Dermis blood vessel endothelial cell (primary cell): ENCODE results near the gene SPATS2L. TPM values are rescaled to one million over a fixed set of nuclear protein-coding genes. Genes with fewer than 3 reads are reported as not detected.
A peak's percentile ranks its signal among the peaks of the same experiment; 100 is the strongest.

Experiments used
- DNase-seq: peaks from one replicate; pipeline ENCODE4 v3.0.0; 2010
- total RNA-seq: library from RNA; depleted of rRNA; stranded (reverse); fragments of >200 nt; gene quantifications from 2 replicates; pipeline ENCODE4 v1.2.3, GENCODE V29; 2014

SPATS2L gene
- total RNA-seq, 1 donor from 2014 or later: 21.3 TPM

DNA sequence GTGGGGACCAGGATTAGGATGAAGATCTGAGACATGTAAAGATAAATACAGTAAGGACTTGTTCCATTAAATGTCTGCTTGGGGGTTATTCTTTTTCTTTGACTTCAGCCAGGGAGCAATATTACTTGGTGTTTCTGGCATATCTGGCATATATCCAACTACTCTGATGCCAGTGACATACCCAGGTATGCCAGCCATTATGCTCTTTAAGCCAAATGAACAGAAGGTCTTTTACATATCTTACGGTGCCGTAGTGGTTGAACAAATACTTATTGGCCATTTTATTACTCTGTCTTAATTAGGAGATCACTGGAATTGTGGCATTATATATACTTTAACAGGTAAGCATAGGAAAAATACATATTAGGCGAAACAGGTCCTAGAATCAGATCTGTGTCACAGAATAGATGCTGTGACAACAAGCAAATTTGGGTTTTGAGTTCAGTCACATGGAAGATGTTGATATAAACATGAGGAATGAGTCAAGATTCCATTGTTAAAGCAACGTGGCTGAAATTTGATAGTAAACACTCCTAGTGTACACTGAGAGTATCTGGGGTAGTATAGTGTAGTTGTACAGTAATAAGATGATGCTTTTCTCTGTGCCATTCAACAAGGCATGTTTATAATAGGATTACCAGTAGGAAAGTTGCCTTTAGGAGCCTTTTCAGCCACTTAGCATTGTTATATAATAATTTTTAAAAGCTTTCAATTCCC, 140.8 kb downstream of the SPATS2L start:
- DNase-seq: no peak

DNA sequence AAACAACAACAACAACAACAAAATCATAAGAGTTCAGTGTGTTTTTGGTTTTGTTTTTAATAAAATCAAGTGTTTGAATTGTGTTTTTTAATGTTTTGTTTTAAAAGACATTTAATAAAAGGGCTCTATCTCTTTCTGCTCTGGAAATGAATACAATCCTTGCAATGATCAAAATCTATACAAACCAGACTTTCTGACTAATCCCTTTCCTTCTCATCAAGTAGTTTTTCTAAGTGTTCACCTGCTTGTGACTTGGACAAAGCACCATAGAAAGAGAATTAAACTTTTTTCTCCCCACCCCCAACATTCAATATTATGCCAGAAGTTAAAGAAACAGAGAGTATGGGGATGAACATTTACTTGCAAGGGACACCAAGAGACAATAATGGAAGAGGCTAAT, 142.0 kb downstream of the SPATS2L start:
- DNase-seq: no peak

DNA sequence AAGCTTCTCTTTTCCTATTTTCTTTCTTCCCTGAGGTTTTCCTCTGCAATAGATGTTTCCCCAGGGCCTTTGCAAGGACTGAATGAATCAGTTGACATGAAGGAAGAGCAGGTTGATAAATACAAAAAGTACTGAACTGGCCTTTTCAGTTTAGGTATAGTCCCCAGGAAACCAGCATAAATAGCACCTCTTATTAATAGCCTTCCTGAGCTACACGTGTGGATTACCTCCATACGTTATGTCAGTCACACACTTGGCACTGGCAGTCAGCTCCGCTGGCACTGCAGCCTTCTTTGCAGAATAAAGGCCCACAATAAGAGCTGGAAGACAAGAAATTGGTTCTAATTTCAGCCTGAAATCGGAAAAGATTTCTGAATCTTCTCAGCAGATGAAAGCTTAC, 142.7 kb downstream of the SPATS2L start:
- no peak for DNase-seq

- no peak for DNase-seq
Measured at GRCh38 chr2:200450288-200450687, 143.8 kb downstream of the SPATS2L start.

- no peak for DNase-seq
Measured at GRCh38 chr2:200451511-200451910, 145.0 kb downstream of the SPATS2L start.

GRCh38 chr2:200452377-200452776, 145.9 kb downstream of the SPATS2L start:
- no peak for DNase-seq

- DNase-seq: no peak
Measured at GRCh38 chr2:200453142-200453852, 146.8 kb downstream of the SPATS2L start.

- no peak for DNase-seq
Measured at GRCh38 chr2:200453853-200454534, 147.5 kb downstream of the SPATS2L start.

DNA sequence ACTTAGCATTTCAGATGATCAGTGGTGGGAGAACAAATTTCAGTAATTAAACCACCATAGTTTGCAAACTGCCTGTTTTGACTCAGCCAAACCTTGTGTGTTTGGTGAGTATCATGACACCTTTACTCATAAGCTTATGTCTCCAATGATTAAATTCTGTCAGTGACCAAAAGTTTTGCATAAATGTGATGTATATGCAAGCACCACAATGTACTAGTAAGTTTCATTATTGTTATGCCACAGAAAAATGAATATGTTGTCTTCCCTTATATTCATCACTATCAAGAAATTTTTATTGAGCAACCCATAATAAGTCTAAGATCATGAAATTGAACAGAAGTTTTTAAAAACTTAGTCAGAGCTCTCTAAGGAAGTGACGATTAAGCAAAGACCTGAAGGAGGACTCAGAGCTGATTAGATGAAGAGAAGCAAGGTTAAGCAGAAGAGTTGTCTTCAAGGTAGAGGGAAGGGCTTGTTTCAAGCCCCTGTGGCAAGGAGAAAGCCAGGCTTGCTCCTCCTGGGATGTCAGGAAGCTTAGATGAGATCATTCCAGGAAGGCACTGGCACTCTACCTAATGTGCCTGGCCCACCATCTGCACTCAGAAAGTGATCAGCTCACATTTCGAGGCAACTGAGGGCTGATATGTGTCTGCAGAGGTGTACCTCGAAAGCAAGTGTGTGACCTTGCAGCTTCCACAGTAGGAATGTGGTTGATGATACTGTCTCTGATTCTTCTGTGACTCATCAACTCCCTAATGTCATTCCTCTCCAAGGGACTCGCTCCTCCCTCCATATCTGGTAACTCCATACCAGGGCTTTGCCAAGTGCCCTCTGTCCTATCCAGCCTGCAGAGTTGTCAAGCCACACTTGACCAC, 148.7 kb downstream of the SPATS2L start:
- DNase-seq: peak; percentile 7

DNA sequence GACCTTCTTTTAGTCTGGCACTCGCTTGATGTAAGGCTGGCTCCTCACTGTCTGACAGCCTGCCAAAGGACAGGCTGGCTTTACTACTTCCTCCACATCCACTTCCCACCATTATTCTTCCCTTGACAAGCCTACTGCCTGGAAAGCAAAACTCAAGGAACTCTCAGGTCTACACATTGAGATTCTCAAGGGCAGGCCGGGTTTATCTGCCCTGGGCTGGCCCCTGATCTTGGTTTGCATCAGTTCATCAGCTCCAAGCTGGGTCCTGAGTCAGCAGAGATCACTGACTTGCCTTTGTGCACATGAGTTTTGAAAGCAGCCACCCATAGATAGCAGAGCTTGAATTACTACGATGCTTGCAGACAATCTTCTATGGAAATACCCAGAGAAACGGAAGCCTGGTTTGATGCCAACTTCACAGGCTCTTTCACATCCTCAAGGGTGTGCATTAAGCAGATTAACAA, 149.5 kb downstream of the SPATS2L start:
- peak; percentile 15 for DNase-seq

DNA sequence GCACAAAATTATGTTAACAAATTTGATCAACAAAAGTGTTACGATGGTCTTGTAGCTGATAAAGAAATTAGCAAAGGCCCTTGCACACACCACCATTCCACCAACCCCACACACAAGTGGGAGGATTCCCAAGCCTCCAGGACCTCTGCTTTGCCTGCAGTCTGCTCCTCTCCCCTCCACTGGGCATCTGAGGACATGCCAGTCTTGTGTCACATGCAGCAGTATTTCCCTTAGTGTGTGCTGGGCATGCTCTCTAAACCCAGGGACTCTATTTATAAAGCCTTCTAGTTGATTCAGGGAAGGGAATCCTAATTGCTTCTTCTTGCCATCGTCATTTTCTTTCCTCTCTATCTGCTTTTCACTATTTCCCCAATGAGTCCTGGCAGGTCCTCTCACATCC, 150.1 kb downstream of the SPATS2L start:
- no peak for DNase-seq

GRCh38 chr2:200459101-200459500, 152.6 kb downstream of the SPATS2L start:
- no peak for DNase-seq

GRCh38 chr2:200461846-200462710, 155.6 kb downstream of the SPATS2L start:
- no peak for DNase-seq

GRCh38 chr2:200463452-200463851, 157.0 kb downstream of the SPATS2L start:
- no peak for DNase-seq

DNA sequence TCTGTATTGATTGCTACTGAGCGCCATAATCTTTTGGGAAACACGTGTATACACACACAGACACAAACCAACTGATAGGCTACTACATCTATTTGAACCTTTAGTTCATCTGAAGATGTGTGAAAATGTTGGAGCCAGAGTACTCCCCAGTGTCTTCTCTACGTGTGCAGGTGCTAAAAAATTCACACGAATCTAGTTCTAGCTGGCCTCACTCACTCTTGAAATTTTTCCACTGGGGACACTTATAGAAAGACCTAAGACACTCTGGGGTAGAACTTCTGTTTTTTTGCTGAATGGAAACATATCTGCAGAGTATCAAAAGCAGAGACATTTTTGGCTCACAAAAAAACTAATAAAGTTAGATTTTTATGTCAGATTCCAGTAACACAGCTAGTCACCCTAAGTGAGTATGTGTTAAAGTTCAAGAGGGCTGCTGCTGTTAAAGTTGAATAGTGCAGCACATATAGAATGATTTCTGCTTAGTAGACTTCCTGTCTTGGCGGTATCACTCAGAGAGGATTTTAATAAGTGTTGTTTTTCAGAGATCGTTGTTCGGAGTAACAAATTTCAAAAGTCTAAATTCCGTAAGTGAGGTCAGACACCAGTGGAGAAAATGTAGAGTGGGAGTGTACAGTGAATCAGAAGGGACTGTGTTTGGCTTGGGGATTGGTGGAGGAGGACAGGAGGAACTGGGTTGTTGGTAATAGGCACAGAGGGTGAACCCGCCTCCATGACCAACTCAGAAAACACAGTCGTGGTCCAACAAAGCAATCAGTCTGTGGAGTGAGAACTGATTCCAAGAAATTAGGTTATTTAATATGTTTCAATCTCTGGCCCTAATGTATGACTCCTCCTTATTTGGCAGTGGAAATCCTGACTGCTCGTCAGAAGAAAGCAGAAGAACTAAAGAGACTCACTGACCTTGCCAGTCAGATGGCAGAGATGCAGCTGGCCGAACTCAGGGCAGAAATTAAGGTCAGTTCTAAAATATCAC, 160.2 kb downstream of the SPATS2L start:
- no peak for DNase-seq

GRCh38 chr2:200467806-200468681, 161.6 kb downstream of the SPATS2L start:
- DNase-seq: no peak

- DNase-seq: no peak
Measured at GRCh38 chr2:200469708-200470211, 163.3 kb downstream of the SPATS2L start.

DNA sequence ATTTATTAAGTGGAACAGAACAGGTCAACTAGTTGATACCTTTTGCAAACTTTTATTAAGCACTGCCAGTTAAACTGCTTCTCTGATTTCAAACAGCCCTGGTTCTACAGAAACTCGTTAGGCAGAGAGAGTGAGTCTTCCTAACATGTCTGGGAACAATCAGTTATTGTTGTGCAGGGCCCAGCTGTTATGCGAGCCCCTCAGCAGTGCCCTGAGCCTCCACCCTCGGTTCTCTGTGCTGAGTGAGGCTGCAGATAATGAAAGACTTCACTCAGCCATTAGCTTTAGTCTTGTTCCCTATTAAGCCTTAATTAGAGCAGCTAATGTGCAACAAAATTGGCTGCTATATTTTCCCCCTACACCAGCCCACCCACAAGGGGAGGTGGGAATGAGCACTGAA, 163.7 kb downstream of the SPATS2L start:
- DNase-seq: no peak

DNA sequence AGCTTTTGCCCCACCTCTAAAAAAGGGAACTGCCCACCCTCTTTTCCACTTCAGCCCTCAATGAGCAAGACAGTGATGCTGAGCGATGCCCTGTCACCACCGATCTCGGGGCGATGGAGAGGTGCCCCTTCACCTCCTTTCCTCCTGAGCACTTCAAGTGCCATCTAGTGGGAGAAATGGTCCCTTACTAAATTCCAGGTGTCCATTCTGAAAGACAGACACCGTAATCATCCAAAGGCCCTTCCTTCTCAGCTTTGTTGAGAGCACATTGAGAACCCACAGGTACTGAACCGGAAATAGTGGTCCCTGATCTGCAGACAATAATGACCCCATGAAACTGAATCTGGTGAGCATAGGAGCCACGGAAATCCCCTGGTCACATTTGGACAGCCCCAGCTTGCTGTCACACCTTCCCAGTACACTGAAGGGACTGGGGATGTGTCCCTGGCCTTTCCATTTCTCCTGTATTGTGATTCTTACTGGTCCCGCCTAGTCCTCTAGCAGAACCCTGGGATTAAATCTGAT, 164.9 kb downstream of the SPATS2L start:
- DNase-seq: peak; percentile 59
